Testis (tissue), 3 donors: ENCODE measurements around the gene CRLF3. TPM values are rescaled to one million over a fixed set of nuclear protein-coding genes. Genes with fewer than 3 reads are reported as not detected.

Experiments used
- DNase-seq: peaks from one replicate; pipeline ENCODE4 v3.0.0-alpha.2; 2019
- H3K27ac ChIP-seq, 2 donors: fragments of 200-600 bp; sonication (generic); one replicate each; pipeline ENCODE4 v1.5.1; 2019
- H3K27me3 ChIP-seq: fragments of 200-600 bp; sonication (generic); one replicate; pipeline ENCODE4 v1.5.1; 2019
- H3K36me3 ChIP-seq: fragments of 200-600 bp; sonication (generic); one replicate; pipeline ENCODE4 v1.5.1; 2017; ENCODE audit warnings: low read depth; ENCODE audit errors: missing control alignments
- H3K4me1 ChIP-seq: fragments of 200-600 bp; sonication (generic); one replicate; pipeline ENCODE4 v1.5.1; 2019
- H3K4me3 ChIP-seq, 2 donors: fragments of 200-600 bp; sonication (generic); one replicate each; pipeline ENCODE4 v1.5.1; 2017 to 2019
- H3K9me3 ChIP-seq: fragments of 200-600 bp; sonication (generic); one replicate; pipeline ENCODE4 v1.5.1; 2017
- CTCF ChIP-seq, 3 experiments: fragments of 450-650 bp in 2 of 3; fragments of 200-600 bp in 1 of 3; sonication (generic) in 1 of 3; IDR thresholded peaks; one replicate each; pipeline ENCODE4 v1.5.1; 2016 to 2019; ENCODE audit warnings: antibody characterized with exemption in 3 of 3, mild to moderate bottlenecking in 2 of 3, moderate library complexity in 1 of 3
- POLR2A ChIP-seq: fragments of 450-650 bp; IDR thresholded peaks from one replicate; pipeline ENCODE4 v1.6.1; 2017; ENCODE audit warnings: antibody characterized with exemption, mild to moderate bottlenecking, moderate library complexity
- WGBS, 2 donors: methylation state at CpG; one replicate each; pipeline ENCODE4 v1.1.5; 2018; 5-methylcytosine and 5-hydroxymethylcytosine counted together
- intact Hi-C: fragments of 100-400 bp; cut with DNase I; formaldehyde crosslinking; loops from one replicate; pipeline ENCODE4 v1.15.1; 2023; ENCODE audit warnings: low total_unique reads
- polyA plus RNA-seq: library from polyadenylated mRNA; stranded (reverse); fragments of 350-450 nt; fragmentation: Illumina TruSeq; extraction: RNeasy Lipid Tissue Mini Kit (QIAGEN cat#74804); gene quantifications from one replicate; pipeline ENCODE4 v1.2.3, GENCODE V29; 2014; ENCODE audit warnings: low read depth, low replicate concordance; ENCODE audit not compliant: insufficient read depth
- total RNA-seq, 2 donors: library from RNA; depleted of rRNA; stranded (reverse); fragments of >200 nt; gene quantifications; one replicate each; pipeline ENCODE4 v1.2.3, GENCODE V29; 2016

The CRLF3 gene
- total and polyA plus RNA-seq, 3 donors from 2014 or later, result 19.9 to 23.5 (median 21.8) TPM

GRCh38 chr17:30812218-30813177 is 12.0 kb downstream of the CRLF3 start:
- Histone ChIP-seq H3K4me1 (no peaks in the 10 kb centered on the region), H3K36me3 (no peaks in the 10 kb centered on the region), H3K27ac (no peak overlapping the region), H3K9me3 (no peaks in the 10 kb centered on the region), H3K27me3 (no peaks in the 10 kb centered on the region), H3K4me3 (no peak overlapping the region)
- intact Hi-C loops, result no loop called here
- TF ChIP-seq CTCF (IDR thresholded peaks at IDR 0.05) (no peak), POLR2A (no peak)
- no peak for DNase-seq
- 76% methylated on average over 5 of the region's 5 CpGs for WGBS, 2 donors

- WGBS, 2 donors, result 94 to 99% methylated on average over 6 of the region's 6 CpGs
- no peak for DNase-seq
- no peaks in the 10 kb centered on the region for H3K27me3 ChIP-seq
- TF ChIP-seq POLR2A (no peak), CTCF (IDR thresholded peaks at IDR 0.05) (no peak)
- H3K36me3 ChIP-seq, result no peaks in the 10 kb centered on the region
- no peaks in the 10 kb centered on the region for H3K4me1 ChIP-seq
- H3K4me3 ChIP-seq, result no peak overlapping the region
- no peaks in the 10 kb centered on the region for H3K9me3 ChIP-seq
- no peak overlapping the region for H3K27ac ChIP-seq
- intact Hi-C loops, result no loop called here
Measured at GRCh38 chr17:30809867-30810266, 14.6 kb downstream of the CRLF3 start.

GRCh38 chr17:30808785-30809286 is 15.7 kb downstream of the CRLF3 start:
- H3K36me3 ChIP-seq, result no peaks in the 10 kb centered on the region
- intact Hi-C loops, result no loop called here
- no peak for DNase-seq
- no peaks in the 10 kb centered on the region for H3K9me3 ChIP-seq
- 81 to 88% methylated on average over 9 of the region's 9 CpGs for WGBS, 2 donors
- H3K4me1 ChIP-seq, result no peaks in the 10 kb centered on the region
- no peak overlapping the region for H3K27ac ChIP-seq
- TF ChIP-seq POLR2A, result no peak
- no peak for TF ChIP-seq CTCF (IDR thresholded peaks at IDR 0.05)
- H3K27me3 ChIP-seq, result no peaks in the 10 kb centered on the region
- no peak overlapping the region for H3K4me3 ChIP-seq

GRCh38 chr17:30807896-30808295 is 16.6 kb downstream of the CRLF3 start:
- intact Hi-C loops, result no loop called here
- Histone ChIP-seq H3K27ac (no peak overlapping the region), H3K27me3 (no peaks in the 10 kb centered on the region), H3K9me3 (no peaks in the 10 kb centered on the region), H3K4me3 (no peak overlapping the region), H3K36me3 (no peaks in the 10 kb centered on the region), H3K4me1 (no peaks in the 10 kb centered on the region)
- no peak for DNase-seq
- WGBS, 2 donors, result 80 to 90% methylated on average over 1 of the region's 1 CpG
- no peak for TF ChIP-seq POLR2A
- no peak for TF ChIP-seq CTCF (IDR thresholded peaks at IDR 0.05)
